ENCODE measurements around the gene HTR4. TPM values are rescaled to one million over a fixed set of nuclear protein-coding genes. Genes with fewer than 3 reads are reported as not detected.

Gene HTR4
- polyA plus RNA-seq, 1 of the 3 experiments (the other 2 are of a cell fraction), result not detected

DNA sequence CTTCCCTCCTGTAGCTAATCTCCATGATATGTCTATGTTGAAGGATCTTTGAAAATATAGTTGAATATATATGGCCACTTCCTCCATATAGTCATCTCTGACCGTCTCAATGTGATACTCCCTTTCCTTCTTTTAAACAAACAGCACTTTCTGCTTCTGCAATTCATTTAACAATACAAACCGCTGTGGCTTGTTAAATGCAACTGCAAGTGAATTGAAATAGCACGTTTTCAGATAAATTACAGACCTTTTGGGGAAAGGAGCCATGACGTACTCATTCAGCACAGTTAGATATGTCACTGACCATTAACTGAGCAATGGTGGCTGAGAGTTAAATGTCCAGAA, 188.1 kb downstream of the HTR4 start:
- Histone ChIP-seq H4K20me1 (ENCODE audit: insufficient read depth) (no peaks in the 10 kb centered on the region), H3K79me2 (ENCODE audit: insufficient read depth) (no peaks in the 10 kb centered on the region), H3K9me3 (no peaks in the 10 kb centered on the region), H3F3A (replicated peaks; ENCODE audit: insufficient read depth) (peaks cover 20% of the 10 kb centered on the region), H3K4me3 (ENCODE audit: low read depth in 2 of 2, low read length in 1 of 2) (no peak overlapping the region), H3K27me3 (ENCODE audit: insufficient read depth) (no peaks in the 10 kb centered on the region), H3K27ac (ENCODE audit: low read depth in 2 of 2, low read length in 1 of 2) (no peak overlapping the region), H3K9ac (no peak overlapping the region), H3K4me1 (ENCODE audit: control insufficient read depth in 1 of 2, insufficient read depth in 2 of 2, low read depth in 1 of 2, low read length in 1 of 2) (peaks cover 3 to 4% of the 10 kb centered on the region in 2 experiments; a peak in 1 of 4 replicates), H3K9me2 (no peaks in the 10 kb centered on the region), H3K36me3 (replicated peaks in 1 of 2; ENCODE audit: control insufficient read depth in 1 of 2, insufficient read depth in 2 of 2, low read length in 1 of 2) (no peaks in the 10 kb centered on the region), H3K4me2 (no peak overlapping the region), H2AFZ (ENCODE audit: low read depth) (no peak overlapping the region)
- DNase-seq, result no peak
- TF ChIP-seq POLR2AphosphoS5 (IDR thresholded peaks at IDR 0.05; ENCODE audit: low read depth, low read length) (no peak), NFIC (IDR thresholded peaks at IDR 0.05; ENCODE audit: borderline replicate concordance) (no peak), GATA2 (CRISPR knock-in tag; IDR thresholded peaks at IDR 0.05) (no peak), PBX3 (IDR thresholded peaks at IDR 0.05) (no peak), NRF1 (IDR thresholded peaks at IDR 0.05; ENCODE audit: low read depth, low read length) (no peak), RXRA (IDR thresholded peaks at IDR 0.05; ENCODE audit: borderline replicate concordance, low read depth) (no peak), RFX5 (IDR thresholded peaks at IDR 0.05; ENCODE audit: low read length) (no peak), MAX (IDR thresholded peaks at IDR 0.05; ENCODE audit: low read depth) (no peak), GABPA (IDR thresholded peaks at IDR 0.05; ENCODE audit: low read depth) (no peak), CHD2 (IDR thresholded peaks at IDR 0.05; ENCODE audit: low read length, partially characterized antibody) (no peak), MEF2A (IDR thresholded peaks at IDR 0.05; ENCODE audit: borderline replicate concordance, low read depth) (no peak), SMC3 (IDR thresholded peaks at IDR 0.05; ENCODE audit: low read depth, low read length) (no peak), TCF12 (IDR thresholded peaks at IDR 0.05) (no peak), YY1 (IDR thresholded peaks at IDR 0.05; ENCODE audit: low read depth) (no peak), EP300 (IDR thresholded peaks at IDR 0.05; ENCODE audit: borderline replicate concordance in 1 of 2, low read depth in 1 of 2, low read length in 1 of 2) (no peak), USF2 (IDR thresholded peaks at IDR 0.05; ENCODE audit: borderline replicate concordance, low read depth, low read length) (no peak), FOSL2 (IDR thresholded peaks at IDR 0.05; ENCODE audit: borderline replicate concordance, low read depth) (no peak), ZBTB33 (IDR thresholded peaks at IDR 0.05; ENCODE audit: borderline replicate concordance, low read depth) (no peak)
- TF ChIP-seq, protein P1, sequence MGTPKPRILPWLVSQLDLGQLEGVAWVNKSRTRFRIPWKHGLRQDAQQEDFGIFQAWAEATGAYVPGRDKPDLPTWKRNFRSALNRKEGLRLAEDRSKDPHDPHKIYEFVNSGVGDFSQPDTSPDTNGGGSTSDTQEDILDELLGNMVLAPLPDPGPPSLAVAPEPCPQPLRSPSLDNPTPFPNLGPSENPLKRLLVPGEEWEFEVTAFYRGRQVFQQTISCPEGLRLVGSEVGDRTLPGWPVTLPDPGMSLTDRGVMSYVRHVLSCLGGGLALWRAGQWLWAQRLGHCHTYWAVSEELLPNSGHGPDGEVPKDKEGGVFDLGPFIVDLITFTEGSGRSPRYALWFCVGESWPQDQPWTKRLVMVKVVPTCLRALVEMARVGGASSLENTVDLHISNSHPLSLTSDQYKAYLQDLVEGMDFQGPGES (IDR thresholded peaks at IDR 0.05; ENCODE audit: low read depth, low read length), result no peak
- 52% methylated on average over 4 of the region's 4 CpGs for WGBS (ENCODE audit: low lambda C conversion rate)
- POLR2A ChIA-PET, result no interaction called here
- CTCF ChIA-PET, result interaction anchor here (1.3 to 3.8 kb wide), 2 partner anchors 22 to 266 kb away, joined by 3 to 26 read pairs; no protein-coding TSS in a partner anchor

All from SK-N-SH (cell line).